Activated T-helper 2 cell treated with anti-CD3 and anti-CD28 coated beads, Interferon-gamma antibody, Interleukin-2, Interleukin-4, amounts not matched to agents 10 μg/mL and 5 μg/mL and 100 μg/mL, durations not matched to agents 14 hours and 24 hours and 36 hours (primary cell): ENCODE results near the gene PER1. TPM values are rescaled to one million over a fixed set of nuclear protein-coding genes. Genes with fewer than 3 reads are reported as not detected.

Experiments
- DNase-seq: peaks from one replicate; pipeline ENCODE4 v3.0.0; 2021; ENCODE audit warnings: low spot score
- H3K27ac Mint-ChIP-seq: one replicate; pipeline ENCODE4 v1.8.0; 2021; ENCODE audit warnings: mixed read lengths
- H3K27me3 Mint-ChIP-seq: one replicate; pipeline ENCODE4 v1.8.0; 2021; ENCODE audit warnings: low read depth, mixed read lengths
- H3K36me3 Mint-ChIP-seq: one replicate; pipeline ENCODE4 v1.8.0; 2021; ENCODE audit warnings: low read depth, mixed read lengths
- H3K4me1 Mint-ChIP-seq: one replicate; pipeline ENCODE4 v1.8.0; 2021; ENCODE audit warnings: low read depth, mixed read lengths
- H3K4me3 Mint-ChIP-seq: one replicate; pipeline ENCODE4 v1.8.0; 2021; ENCODE audit warnings: low read depth, mild to moderate bottlenecking, moderate library complexity, mixed read lengths
- H3K9me3 Mint-ChIP-seq: one replicate; pipeline ENCODE4 v1.8.0; 2021; ENCODE audit warnings: mixed read lengths
- intact Hi-C: fragments of 100-400 bp; cut with micrococcal nuclease; formaldehyde crosslinking; loops from one replicate; pipeline ENCODE4 v1.15.1; 2023
- total RNA-seq: library from RNA; stranded (reverse); gene quantifications from 2 replicates; pipeline ENCODE4 v1.2.3, GENCODE V29; 2022

PER1 gene
- total RNA-seq, 1 donor from 2014 or later, result 43.2 TPM

GRCh38 chr17:8162233-8162996 is 10.2 kb upstream of the PER1 start, which contains the start of gene VAMP2:
VAMP2 (minus strand) TSS chr17:8162948; CDS start chr17:8162879, 69 bp downstream.
- intact Hi-C loops, result no loop called here
- DNase-seq, result peak; percentile 80
- Mint-ChIP-seq H3K27ac (peak within 1 kb of the TSS; percentile 99), H3K4me1 (peaks cover 55% of the 10 kb centered on the region), H3K9me3 (no peaks in the 10 kb centered on the region), H3K4me3 (peak within 1 kb of the TSS; percentile 85), H3K27me3 (no peaks in the 10 kb centered on the region), H3K36me3 (peaks cover 34% of the 10 kb centered on the region)

- peak overlapping the region; percentile 81 for H3K4me3 Mint-ChIP-seq
- H3K9me3 Mint-ChIP-seq, result no peaks in the 10 kb centered on the region
- DNase-seq, result no peak
- peaks cover 53% of the 10 kb centered on the region for H3K4me1 Mint-ChIP-seq
- peaks cover 34% of the 10 kb centered on the region for H3K36me3 Mint-ChIP-seq
- H3K27ac Mint-ChIP-seq, result peak overlapping the region; percentile 75
- intact Hi-C loops, result no loop called here
- no peaks in the 10 kb centered on the region for H3K27me3 Mint-ChIP-seq
Observed at GRCh38 chr17:8161289-8162232, 9.4 kb upstream of the PER1 start.

GRCh38 chr17:8160741-8161221 is 8.6 kb upstream of the PER1 start:
- Mint-ChIP-seq H3K27ac (peak overlapping the region; percentile 73), H3K27me3 (no peaks in the 10 kb centered on the region), H3K36me3 (peaks cover 34% of the 10 kb centered on the region), H3K4me3 (peak overlapping the region; percentile 81), H3K9me3 (no peaks in the 10 kb centered on the region), H3K4me1 (peaks cover 52% of the 10 kb centered on the region)
- intact Hi-C loops, result no loop called here
- DNase-seq, result no peak

- Mint-ChIP-seq H3K27ac (peak overlapping the region; percentile 73), H3K27me3 (no peaks in the 10 kb centered on the region), H3K36me3 (peaks cover 34% of the 10 kb centered on the region), H3K4me1 (peaks cover 52% of the 10 kb centered on the region), H3K4me3 (peak overlapping the region; percentile 62), H3K9me3 (no peaks in the 10 kb centered on the region)
- intact Hi-C loops, result no loop called here
- DNase-seq, result no peak
Observed at GRCh38 chr17:8160224-8160577, 8.0 kb upstream of the PER1 start.

GRCh38 chr17:8159459-8160223 is 7.4 kb upstream of the PER1 start:
- peaks cover 34% of the 10 kb centered on the region for H3K36me3 Mint-ChIP-seq
- H3K9me3 Mint-ChIP-seq, result no peaks in the 10 kb centered on the region
- H3K4me1 Mint-ChIP-seq, result peaks cover 46% of the 10 kb centered on the region
- peak overlapping the region; percentile 78 for H3K27ac Mint-ChIP-seq
- H3K4me3 Mint-ChIP-seq, result peak overlapping the region; percentile 62
- H3K27me3 Mint-ChIP-seq, result no peaks in the 10 kb centered on the region
- no peak for DNase-seq
- intact Hi-C loops, result no loop called here

GRCh38 chr17:8159032-8159400 is 6.8 kb upstream of the PER1 start:
- Mint-ChIP-seq H3K36me3 (peaks cover 34% of the 10 kb centered on the region), H3K27me3 (no peaks in the 10 kb centered on the region), H3K4me1 (peaks cover 42% of the 10 kb centered on the region), H3K27ac (peak overlapping the region; percentile 86), H3K9me3 (no peaks in the 10 kb centered on the region), H3K4me3 (peak overlapping the region; percentile 5)
- intact Hi-C loops, result no loop called here
- DNase-seq, result no peak

GRCh38 chr17:8158267-8159031 is 6.2 kb upstream of the PER1 start:
- Mint-ChIP-seq H3K4me1 (peaks cover 40% of the 10 kb centered on the region), H3K27ac (peak overlapping the region; percentile 86), H3K9me3 (no peaks in the 10 kb centered on the region), H3K4me3 (peak overlapping the region; percentile 5), H3K27me3 (no peaks in the 10 kb centered on the region), H3K36me3 (peaks cover 34% of the 10 kb centered on the region)
- DNase-seq, result peak; percentile 83
- intact Hi-C loops, result no loop called here

- Mint-ChIP-seq H3K4me1 (peaks cover 49% of the 10 kb centered on the region), H3K36me3 (peaks cover 29% of the 10 kb centered on the region)
Observed at GRCh38 chr17:8156246-8156992, 4.2 kb upstream of the PER1 start.

GRCh38 chr17:8155996-8156245 is 3.7 kb upstream of the PER1 start:
- Mint-ChIP-seq H3K27me3 (no peaks in the 10 kb centered on the region), H3K4me3 (no peak overlapping the region), H3K27ac (no peak overlapping the region), H3K9me3 (no peaks in the 10 kb centered on the region), H3K4me1 (peaks cover 46% of the 10 kb centered on the region), H3K36me3 (peaks cover 24% of the 10 kb centered on the region)
- DNase-seq, result no peak
- intact Hi-C loops, result loop anchor here (1.0 kb wide), 6 partner anchors 17 to 299 kb away; partner anchors contain the start of genes HES7 and NAA38

More at GRCh38 chr17:8156246-8156992, 4.2 kb upstream of the PER1 start:
- no peak overlapping the region for H3K4me3 Mint-ChIP-seq
- intact Hi-C loops, result loop anchor here (1.0 kb wide), 6 partner anchors 17 to 299 kb away; partner anchors contain the start of genes HES7 and NAA38
- no peaks in the 10 kb centered on the region for H3K27me3 Mint-ChIP-seq
- H3K27ac Mint-ChIP-seq, result no peak overlapping the region
- H3K9me3 Mint-ChIP-seq, result no peaks in the 10 kb centered on the region
- DNase-seq, result peak; percentile 100

GRCh38 chr17:8155231-8155995 is 3.2 kb upstream of the PER1 start:
- intact Hi-C loops, result no loop called here
- Mint-ChIP-seq H3K4me1 (peaks cover 41% of the 10 kb centered on the region), H3K27me3 (no peaks in the 10 kb centered on the region), H3K27ac (no peak overlapping the region), H3K9me3 (no peaks in the 10 kb centered on the region), H3K4me3 (no peak overlapping the region), H3K36me3 (peaks cover 19% of the 10 kb centered on the region)
- no peak for DNase-seq

GRCh38 chr17:8154608-8155155 is 2.5 kb upstream of the PER1 start:
- H3K27ac Mint-ChIP-seq, result no peak overlapping the region
- H3K9me3 Mint-ChIP-seq, result no peaks in the 10 kb centered on the region
- H3K27me3 Mint-ChIP-seq, result no peaks in the 10 kb centered on the region
- no peak for DNase-seq
- H3K4me3 Mint-ChIP-seq, result no peak overlapping the region
- H3K4me1 Mint-ChIP-seq, result peaks cover 37% of the 10 kb centered on the region
- H3K36me3 Mint-ChIP-seq, result peaks cover 14% of the 10 kb centered on the region
- intact Hi-C loops, result no loop called here
